ENCODE measurements around the gene EDC3. TPM values are rescaled to one million over a fixed set of nuclear protein-coding genes. Genes with fewer than 3 reads are reported as not detected.

EDC3 gene
- total RNA-seq, 1 experiment from 2014 or later: 45.1 TPM

DNA sequence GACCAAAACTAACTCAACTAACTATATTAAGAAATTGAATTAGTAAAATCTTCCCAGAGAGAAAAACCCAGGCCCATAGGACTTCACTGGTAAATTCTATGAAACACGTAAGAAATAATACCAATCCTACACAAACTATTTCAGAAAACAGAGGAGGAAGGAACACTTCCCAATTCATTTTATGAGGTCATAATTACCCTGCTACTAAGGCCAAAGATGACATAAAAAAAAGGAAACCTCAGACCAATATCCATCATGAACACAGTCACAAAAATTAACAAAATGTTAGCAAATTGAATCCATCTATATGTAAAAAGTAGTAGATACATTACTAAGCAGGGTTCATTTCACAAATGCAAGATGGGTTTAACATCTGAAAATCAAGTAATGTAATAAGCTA, 3.5 kb downstream of the EDC3 start:
- H3K27ac ChIP-seq (ENCODE audit: low read depth, low read length): no peak overlapping the region
- DNase-seq (ENCODE audit: low read depth, low spot score) (no peak), ATAC-seq (no peak)
- H3K79me2 ChIP-seq (ENCODE audit: insufficient read depth, low read length): peaks cover 83% of the 10 kb centered on the region
- peaks cover 5 to 20% of the 10 kb centered on the region in 2 experiments; a peak in 3 of 4 replicates for H3K4me1 ChIP-seq (ENCODE audit: control insufficient read depth in 1 of 2, insufficient read depth in 2 of 2, low read length in 2 of 2)
- no peak overlapping the region for H3K4me3 ChIP-seq (replicated peaks in 1 of 2; ENCODE audit: low read depth in 1 of 2, low read length in 2 of 2)
- H2AFZ ChIP-seq (ENCODE audit: low read depth, low read length, poor library complexity, severe bottlenecking): no peak overlapping the region
- intact Hi-C loops (cut with micrococcal nuclease): no loop called here
- no peaks in the 10 kb centered on the region for H3K27me3 ChIP-seq (ENCODE audit: insufficient read depth, low read length)
- ChIA-PET RAD21 (ENCODE audit: low non-redundant PET in 1 of 2, low total read pairs in 2 of 2, uncharacterized antibody in 2 of 2, unreplicated experiment in 2 of 2) (no interaction called here), CTCF (no interaction called here), POLR2A (no interaction called here)
- H3K9ac ChIP-seq (ENCODE audit: low read length): no peak overlapping the region
- no peaks in the 10 kb centered on the region for H4K20me1 ChIP-seq (ENCODE audit: insufficient read depth)
- no peaks in the 10 kb centered on the region for H3K9me2 ChIP-seq (ENCODE audit: insufficient read depth)
- TF ChIP-seq EGR1 (IDR thresholded peaks at IDR 0.05; ENCODE audit: low read depth) (no peak), JUND (IDR thresholded peaks at IDR 0.05) (no peak), REST (IDR thresholded peaks at IDR 0.05; ENCODE audit: low read depth) (no peak), FOSL1 (IDR thresholded peaks at IDR 0.05; ENCODE audit: low read depth) (no peak), CTCF (IDR thresholded peaks at IDR 0.05 in 2 of 3, conservative IDR thresholded peaks at IDR 0.05 in 1 of 3; ENCODE audit: borderline replicate concordance in 1 of 3, insufficient read depth in 1 of 3, low read depth in 2 of 3, low read length in 2 of 3) (no peak), YY1 (IDR thresholded peaks at IDR 0.05; ENCODE audit: extremely low read depth, insufficient replicate concordance, low read depth, low read length) (no peak), ATF3 (IDR thresholded peaks at IDR 0.05) (no peak), EZH2 (IDR thresholded peaks at IDR 0.05) (no peak), SP1 (IDR thresholded peaks at IDR 0.05; ENCODE audit: low read depth) (no peak), EZH2phosphoT487 (IDR thresholded peaks at IDR 0.05; ENCODE audit: borderline replicate concordance) (no peak), SRF (IDR thresholded peaks at IDR 0.05; ENCODE audit: low read depth) (no peak)
- no TSS peak for BruUV-seq (replicated peaks)
- no peak overlapping the region for H3K4me2 ChIP-seq (ENCODE audit: low read length)
- no peaks in the 10 kb centered on the region for H3K9me3 ChIP-seq (ENCODE audit: control insufficient read depth in 1 of 2, insufficient read depth in 1 of 2, low read depth in 1 of 2, low read length in 2 of 2)
- no peaks in the 10 kb centered on the region for H3K36me3 ChIP-seq (ENCODE audit: control insufficient read depth in 1 of 2, insufficient read depth in 2 of 2, low read length in 2 of 2)
